NCI-H510A (cell line): Measurements from ENCODE around the gene TNMD.
"Not testable (repeated sequence)": the region's sequence is repeated elsewhere in the genome, so short reads cannot be mapped to it uniquely, and the experiment has no call there.

ENCODE experiments used
- DNase-seq: peaks from one replicate; lab custom pipeline; 2025; lab: John Stamatoyannopoulos, UW

TNMD gene

GRCh38 chrX:100584611-100585010 lies at the start of gene TNMD:
TNMD (plus strand) TSS chrX:100584936; CDS start chrX:100585019, 83 bp downstream.
- DNase-seq = no peak

- not testable (repeated sequence) for DNase-seq
Observed at GRCh38 chrX:100565534-100565933, 19.2 kb upstream of the TNMD start.

- no peak for DNase-seq
Observed at GRCh38 chrX:100586747-100587146, 2.0 kb downstream of the TNMD start.

- DNase-seq = no peak
Observed at GRCh38 chrX:100587861-100588260, 3.1 kb downstream of the TNMD start.

DNA sequence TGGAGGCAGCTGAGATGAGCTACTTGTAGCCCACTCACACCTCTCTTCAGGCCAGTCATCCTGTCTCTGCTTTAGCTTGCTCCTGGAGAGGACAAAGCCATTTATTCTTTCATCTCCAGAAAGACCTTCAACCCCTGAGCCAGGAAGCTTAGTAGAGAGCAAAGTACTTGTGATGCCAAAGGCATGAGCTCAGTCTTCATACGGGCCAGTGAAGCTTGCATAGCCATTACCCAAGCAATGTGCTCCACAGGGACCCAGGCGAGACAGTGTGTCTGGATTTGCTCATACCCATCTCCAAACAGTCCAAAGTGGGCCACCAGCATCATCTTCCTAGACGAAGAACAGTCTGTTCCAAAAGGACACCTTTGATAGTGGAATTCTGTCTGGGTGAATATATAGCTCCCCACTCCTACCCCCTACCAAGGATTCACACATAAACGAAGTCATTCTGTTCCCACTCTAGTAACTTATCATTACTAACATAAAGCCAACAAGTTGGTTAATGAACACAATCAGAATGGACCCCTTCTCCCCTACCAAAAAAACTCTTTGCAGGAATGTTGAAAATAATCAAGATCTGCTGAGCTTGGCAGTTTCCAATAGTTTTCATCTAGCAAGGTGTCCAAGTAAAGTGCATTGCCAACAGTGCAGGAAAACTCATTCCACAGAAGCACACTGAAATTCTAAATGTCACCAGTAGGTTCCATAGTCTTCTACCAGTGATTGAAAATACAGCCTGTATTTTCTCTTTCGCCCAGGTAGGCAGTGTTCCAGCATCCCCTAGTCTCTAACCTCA lies 6.7 kb downstream of the TNMD start:
- no peak for DNase-seq

- no peak for DNase-seq
Observed at GRCh38 chrX:100593126-100593525, 8.4 kb downstream of the TNMD start.

DNA sequence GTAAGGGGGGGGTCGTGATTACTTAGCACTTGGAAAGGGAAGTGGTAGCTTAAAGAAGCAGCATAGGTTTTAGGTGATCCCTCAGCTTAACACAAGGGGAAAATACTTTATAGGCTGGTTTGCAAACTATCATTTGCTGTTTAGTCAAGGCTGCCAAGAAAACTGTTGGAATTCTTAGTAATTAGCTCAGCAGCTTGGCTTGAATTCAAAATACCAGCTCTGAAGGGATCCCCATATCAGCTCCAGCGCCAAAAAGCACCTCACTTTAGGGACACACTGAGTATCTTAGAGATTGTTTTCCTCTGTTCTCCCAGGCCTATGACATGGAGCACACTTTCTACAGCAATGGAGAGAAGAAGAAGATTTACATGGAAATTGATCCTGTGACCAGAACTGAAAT lies 8.8 kb downstream of the TNMD start:
- DNase-seq = no peak

- no peak for DNase-seq
Observed at GRCh38 chrX:100596601-100597000, 11.9 kb downstream of the TNMD start.

DNA sequence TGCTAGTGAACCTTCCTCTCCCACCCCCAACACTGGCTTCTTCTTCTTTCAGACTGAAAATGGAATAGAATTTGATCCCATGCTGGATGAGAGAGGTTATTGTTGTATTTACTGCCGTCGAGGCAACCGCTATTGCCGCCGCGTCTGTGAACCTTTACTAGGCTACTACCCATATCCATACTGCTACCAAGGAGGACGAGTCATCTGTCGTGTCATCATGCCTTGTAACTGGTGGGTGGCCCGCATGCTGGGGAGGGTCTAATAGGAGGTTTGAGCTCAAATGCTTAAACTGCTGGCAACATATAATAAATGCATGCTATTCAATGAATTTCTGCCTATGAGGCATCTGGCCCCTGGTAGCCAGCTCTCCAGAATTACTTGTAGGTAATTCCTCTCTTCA lies 14.7 kb downstream of the TNMD start:
- no peak for DNase-seq

- DNase-seq = no peak
Observed at GRCh38 chrX:100600340-100600739, 15.6 kb downstream of the TNMD start.

- DNase-seq = no peak
Observed at GRCh38 chrX:100600758-100601157, 16.0 kb downstream of the TNMD start.

DNA sequence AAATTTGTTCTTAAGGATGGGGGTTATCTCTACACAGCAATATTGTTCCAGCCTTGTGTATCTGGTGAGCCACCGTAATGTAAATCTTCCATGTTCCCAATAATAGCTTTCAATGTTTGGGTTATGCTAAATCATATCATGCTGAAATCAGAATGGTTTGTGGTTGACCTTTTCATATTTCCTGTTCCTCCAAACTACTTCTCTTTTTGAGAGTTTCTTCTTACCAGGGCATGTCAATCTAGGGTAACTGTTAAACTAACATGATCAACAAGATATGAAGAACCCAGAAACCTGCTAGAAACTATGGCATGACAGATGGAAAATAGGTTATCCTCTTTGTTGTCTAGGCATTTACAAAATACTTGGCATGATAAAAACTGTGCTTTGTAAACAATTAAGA lies 22.0 kb downstream of the TNMD start:
- DNase-seq = no peak

DNA sequence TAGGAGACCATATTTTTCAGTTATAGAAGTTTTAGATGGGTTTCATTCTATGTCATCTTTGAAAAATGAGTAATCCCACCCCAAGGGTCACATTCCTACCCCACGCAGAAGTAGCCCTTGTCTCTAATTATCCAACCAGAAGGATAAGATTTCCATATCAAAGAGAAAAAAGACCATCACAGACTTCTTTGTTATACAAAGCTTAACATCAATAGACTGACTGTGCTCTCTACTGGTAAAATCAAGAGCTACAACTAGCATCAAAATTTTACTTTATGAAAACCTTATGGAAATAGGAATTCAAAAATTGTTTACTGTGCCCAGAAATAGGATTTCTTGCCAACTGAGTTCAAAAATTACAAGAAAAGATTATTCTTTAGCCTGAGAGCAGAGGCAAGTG lies 24.9 kb downstream of the TNMD start:
- DNase-seq = no peak

- DNase-seq = no peak
Observed at GRCh38 chrX:100611951-100612350, 27.2 kb downstream of the TNMD start.

DNA sequence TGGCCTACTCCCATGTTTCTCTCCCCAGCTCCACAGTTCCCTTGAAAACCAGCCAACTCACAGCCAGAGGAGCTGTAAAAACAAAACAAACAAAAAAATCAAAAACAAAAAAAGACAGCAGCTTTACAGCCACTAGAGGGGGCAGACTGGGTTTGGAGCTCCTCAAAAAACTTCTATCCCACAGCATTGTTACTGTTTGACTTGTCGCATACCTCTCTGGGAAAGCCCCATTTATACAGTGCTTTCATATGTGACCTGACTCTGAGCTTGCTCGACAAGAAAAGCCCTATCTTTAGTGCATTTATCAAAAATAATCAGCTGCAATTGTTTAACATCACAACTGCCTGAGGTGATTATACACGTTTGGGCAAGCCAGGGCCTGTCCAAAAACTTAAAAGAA lies 30.3 kb downstream of the TNMD start:
- DNase-seq = no peak

GRCh38 chrX:100623001-100623400 lies 38.3 kb downstream of the TNMD start:
- no peak for DNase-seq

DNA sequence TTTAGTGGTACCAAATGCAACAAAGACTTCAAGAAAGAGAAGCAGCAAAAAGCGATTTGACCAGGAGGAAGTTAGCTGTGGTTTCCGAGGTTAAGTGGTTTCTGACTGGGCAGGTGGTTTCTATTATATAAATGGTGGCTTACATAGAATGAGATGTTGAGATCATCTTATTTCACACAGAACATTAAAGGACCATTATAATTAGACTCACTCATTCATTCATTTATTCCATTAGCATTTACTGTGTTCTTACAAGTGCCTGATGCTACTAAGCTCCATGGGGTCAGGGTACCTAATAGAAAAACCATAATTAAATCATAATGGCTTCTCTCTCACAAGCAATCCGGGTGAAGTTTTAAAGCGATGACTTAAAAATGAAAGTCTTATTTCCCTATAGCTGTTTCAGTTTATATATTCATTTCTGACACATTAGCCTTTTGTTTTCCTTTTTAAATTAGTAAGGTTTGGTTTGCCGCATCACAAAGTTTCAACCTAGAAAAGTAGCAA lies 41.3 kb downstream of the TNMD start:
- DNase-seq = no peak

GRCh38 chrX:100635040-100635439 lies 50.3 kb downstream of the TNMD start:
- DNase-seq = no peak

- DNase-seq = no peak
Observed at GRCh38 chrX:100635989-100636320, 51.2 kb downstream of the TNMD start.

DNA sequence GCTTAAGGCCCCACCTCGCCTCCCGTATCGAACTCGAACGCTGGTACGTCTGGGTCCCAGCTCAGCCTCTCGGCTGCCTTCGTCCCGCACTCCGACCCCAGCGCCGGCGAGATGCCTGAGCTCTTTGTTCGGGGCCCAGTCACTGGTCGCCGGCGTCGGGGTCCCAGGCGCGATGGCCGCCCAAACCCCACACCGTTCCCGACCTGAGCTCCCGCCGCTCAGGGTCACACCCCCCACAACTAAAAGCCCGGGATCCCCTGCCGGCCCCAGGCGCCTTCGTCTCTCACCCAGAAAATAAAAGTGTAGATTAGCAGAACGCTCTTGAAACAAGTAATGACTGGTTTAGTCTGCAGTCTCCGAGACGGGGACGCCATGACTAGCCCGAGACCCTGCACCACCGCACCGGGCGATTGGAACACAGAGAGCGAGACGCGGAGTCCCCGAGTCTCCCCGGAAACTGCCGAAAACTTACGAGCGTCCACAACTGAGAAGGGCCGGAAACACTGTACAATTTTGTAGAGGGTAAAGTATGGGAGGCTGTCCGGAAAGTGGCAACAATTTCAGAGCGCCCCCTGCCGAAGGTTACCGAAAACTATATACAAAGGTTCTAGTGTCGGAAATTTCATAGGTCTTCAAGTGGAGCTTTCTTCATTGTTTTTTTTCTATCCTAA lies 51.7 kb downstream of the TNMD start, which contains the start of gene TSPAN6:
Gene TSPAN6 (minus strand): TSS at position 486 of the 671 bp plus-strand sequence. CDS start 112 bp downstream, at position 374.
- DNase-seq = peak; percentile 59

GRCh38 chrX:100642290-100642689 lies 57.6 kb downstream of the TNMD start:
- no peak for DNase-seq

DNA sequence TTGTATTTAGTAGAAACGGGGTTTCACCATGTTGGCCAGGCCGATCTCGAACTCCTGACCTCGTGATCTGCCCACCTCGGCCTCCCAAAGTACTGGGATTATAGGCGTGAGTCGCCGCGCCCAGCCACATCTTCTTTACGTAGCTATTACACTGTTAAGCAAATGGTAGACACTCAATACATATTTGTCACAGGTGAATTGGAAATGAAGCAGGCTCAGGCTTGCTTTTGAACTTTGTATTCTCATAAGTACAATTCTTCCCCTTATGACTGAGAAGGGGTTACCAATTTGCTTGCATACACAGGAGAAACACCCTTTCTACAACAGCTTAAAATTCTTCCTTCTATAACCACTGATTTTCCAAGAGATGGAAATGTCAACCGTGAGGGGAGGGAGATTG lies 58.5 kb downstream of the TNMD start:
- DNase-seq = no peak
